NCI-H1436 treated with DMSO at 0.1 percent for 48 hours (cell line): ENCODE measurements around the gene CDX2.
"Not testable (repeated sequence)": the region's sequence is repeated elsewhere in the genome, so short reads cannot be mapped to it uniquely, and the experiment has no call there.

ENCODE experiments used
- DNase-seq: peaks from one replicate; lab custom pipeline; 2025; lab: John Stamatoyannopoulos, UW

CDX2 gene

GRCh38 chr13:27969082-27969865 is at the start of gene CDX2:
Gene CDX2, minus strand, starts transcription at chr13:27969315. Its CDS starts 309 bp downstream, at chr13:27969006.
- no peak for DNase-seq

DNA sequence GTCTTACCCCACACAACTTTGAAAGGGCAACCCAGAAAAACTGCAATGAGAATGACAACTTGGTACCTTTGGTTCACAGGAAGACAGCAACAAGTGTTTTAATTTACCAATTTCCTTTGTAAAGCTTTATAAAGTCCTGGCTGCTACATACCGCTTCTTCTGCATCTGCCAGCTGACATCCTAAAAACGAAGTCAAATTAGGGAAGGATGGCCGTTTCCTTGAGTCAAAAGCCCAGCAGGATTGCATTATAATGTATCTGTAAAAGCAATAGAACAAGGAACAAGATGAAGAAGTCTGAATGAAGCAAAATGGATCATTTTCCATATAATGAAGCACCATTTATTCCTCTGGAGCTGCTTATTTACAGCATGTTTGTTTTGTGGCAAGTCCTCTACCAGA is 45.2 kb upstream of the CDX2 start:
- DNase-seq: no peak

DNA sequence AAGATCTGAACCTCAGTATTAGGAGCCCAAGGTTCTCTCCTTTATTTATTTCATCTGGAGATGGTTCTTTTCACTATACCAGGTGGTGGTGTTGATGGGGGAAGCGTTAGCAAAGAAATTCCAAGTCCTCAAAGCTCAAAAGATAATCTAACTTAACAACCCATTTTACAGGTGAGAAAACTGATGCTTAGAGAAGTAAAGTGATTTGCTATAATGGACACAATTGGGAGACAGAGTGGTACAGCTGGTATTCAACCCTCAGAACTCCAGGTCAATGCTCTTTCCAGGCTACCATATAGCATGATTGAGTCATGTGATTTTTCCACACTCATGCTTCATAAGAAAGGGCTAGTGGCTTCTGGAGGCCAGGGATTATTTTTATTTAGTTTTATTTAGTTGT is 44.4 kb upstream of the CDX2 start:
- no peak for DNase-seq

- DNase-seq: no peak
These were observed 43.8 kb upstream of the CDX2 start for GRCh38 chr13:28012896-28013295.

- no peak for DNase-seq
These were observed 43.3 kb upstream of the CDX2 start for GRCh38 chr13:28012383-28012782.

DNA sequence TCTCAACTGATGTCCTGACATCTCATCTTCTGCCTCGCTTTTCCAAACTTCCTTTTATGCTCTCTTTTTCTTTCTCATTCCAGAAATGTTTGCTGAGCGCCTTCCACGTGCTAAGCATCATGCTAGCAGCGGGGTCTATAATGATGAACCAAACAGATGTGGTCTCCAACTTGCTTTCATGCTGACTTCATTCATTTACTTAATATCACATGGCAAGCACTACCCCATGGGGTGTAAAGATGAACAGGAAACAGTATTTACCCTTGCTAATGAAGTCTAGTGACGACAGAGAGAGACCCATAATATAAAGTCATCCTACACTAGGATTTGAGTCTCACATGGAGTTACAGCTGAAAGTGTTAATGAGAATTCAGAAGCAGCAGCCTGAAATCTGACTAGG is 40.9 kb upstream of the CDX2 start:
- no peak for DNase-seq

- not testable (repeated sequence) for DNase-seq
These were observed 35.9 kb upstream of the CDX2 start for GRCh38 chr13:28005016-28005415.

DNA sequence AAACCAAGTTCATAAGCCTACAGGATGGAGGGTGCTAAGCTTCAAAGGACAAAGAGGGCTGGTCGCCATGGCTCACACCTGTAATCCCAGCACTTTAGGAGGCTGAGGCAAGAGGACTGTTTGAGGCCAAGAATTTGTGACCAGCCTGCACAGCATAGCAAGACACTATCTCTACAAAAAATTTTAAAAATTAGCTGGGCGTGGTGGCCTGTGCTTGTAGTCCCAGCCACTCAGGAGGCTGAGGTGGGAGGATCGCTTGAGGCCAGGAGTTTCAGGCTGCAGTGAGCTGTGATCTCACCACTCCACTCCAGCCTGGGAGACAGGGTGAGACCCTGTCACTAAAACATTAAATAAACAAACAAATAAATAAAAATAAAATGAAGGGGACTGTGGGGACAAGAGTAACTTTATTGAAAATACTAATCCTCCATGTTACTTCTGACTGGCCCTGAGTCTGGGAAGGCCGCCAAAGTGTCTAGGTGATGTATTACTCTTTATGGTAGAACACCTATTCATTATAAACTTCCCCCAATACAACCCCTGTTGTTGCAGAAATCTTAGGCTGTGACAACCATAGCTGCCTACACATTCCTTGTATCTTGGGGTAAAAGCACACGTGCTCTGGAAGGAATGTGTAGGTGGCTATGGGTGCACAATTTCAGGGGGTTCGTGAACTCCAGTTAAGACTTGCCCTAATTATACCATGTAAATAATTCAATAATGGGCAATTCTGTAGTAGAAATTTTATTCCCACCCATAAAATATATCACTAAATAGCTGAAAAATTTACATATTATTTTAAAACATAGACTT is 34.0 kb upstream of the CDX2 start:
- DNase-seq: no peak

DNA sequence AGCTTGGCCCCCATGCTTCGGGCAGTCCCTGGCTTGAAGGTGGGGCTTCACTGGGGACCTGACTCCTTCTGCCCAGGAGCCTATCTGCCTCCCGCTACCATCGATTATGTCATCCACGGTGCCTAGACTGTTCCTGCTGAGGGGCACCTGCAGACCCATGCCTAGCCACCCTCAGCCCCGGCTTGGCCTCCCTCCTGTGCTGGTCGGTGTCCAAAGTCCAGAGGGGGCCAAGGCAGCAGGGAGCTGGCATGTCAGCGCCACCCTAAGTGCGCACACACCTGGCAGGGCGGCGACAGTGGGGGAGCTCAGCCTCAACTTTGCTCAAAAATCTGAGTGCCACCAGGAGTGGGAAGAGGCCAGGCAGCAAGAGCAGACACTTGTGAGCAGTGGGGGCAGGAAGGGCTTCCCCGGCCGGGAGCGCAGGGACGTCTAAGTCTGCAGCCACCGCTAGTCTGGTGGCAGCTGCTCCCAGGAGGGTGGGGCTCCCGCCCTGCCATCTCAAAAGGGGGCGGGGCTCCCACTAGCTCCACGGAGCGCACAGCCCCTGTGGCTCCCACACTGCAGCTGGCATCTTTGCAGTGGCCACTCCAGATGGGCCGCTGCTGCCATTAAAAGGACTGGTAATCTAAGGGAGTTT is 32.8 kb upstream of the CDX2 start:
- no peak for DNase-seq

GRCh38 chr13:28001049-28001448 is 31.9 kb upstream of the CDX2 start:
- DNase-seq: no peak

- DNase-seq: no peak
These were observed 31.5 kb upstream of the CDX2 start for GRCh38 chr13:28000567-28000966.

- no peak for DNase-seq
These were observed 28.9 kb upstream of the CDX2 start for GRCh38 chr13:27997904-27998522.

GRCh38 chr13:27991881-27992280 is 22.8 kb upstream of the CDX2 start:
- no peak for DNase-seq

- no peak for DNase-seq
These were observed 19.4 kb upstream of the CDX2 start, which contains the start of gene URAD for GRCh38 chr13:27988520-27988919. Gene URAD, minus strand, starts transcription at chr13:27988693. Its CDS starts 56 bp downstream, at chr13:27988637.

GRCh38 chr13:27985600-27985999 is 16.5 kb upstream of the CDX2 start:
- no peak for DNase-seq

DNA sequence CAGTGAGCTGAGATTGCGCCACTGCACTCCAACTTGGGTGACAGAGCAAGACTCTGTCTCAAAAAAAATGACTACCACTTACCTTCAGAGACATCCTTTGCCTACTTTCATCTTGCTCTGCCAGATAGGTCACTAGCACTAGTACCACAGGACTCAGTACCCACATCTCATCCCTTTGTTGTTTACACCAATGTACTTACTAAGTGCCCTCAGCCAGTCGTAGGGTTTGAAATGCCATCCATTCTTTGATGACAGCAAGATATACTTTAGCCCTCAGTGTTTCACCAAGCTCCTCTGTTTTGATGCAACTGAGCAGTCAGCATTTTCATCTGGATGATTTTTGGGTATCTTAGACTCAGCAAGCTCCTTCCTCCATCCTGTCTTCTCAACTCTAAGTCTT is 13.2 kb upstream of the CDX2 start:
- DNase-seq: no peak

- no peak for DNase-seq
These were observed 12.0 kb upstream of the CDX2 start for GRCh38 chr13:27981006-27981708.

DNA sequence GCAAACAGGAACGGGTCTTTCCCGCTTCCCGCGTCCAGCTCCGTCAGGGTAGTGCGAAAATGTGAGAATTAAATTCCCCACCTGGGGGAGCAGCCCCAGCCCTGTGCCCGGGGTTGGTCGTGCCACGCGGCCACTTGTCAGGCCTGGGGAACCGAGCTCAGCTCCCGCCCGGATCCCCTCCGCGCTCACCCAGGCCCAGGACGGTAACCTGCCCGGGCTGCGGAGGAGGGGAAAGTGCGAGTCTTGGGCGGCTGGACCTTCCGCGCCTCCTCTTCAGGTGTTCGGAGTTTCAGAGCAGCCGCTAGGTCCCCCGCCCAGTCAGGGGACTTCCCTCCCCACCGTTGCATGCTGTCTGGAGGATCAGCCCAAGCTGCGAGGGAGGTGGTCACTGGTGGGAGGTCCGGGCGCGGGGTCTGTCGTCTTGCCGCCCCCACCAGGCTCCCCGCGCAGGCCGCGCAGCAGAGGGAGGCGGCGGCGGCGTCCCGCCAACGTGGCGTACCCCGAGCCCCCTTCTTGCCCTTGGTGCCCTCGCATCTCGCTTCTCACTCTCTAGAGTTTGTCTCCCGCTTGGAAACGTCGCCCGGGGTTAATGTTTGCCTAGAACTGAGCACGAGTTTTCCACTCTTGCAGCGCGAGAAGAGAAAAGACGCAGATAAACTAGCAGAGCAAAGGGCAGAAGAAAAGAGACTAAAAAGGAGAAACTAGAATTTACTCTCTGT is 11.3 kb upstream of the CDX2 start:
- no peak for DNase-seq

GRCh38 chr13:27979765-27980279 is 10.7 kb upstream of the CDX2 start:
- DNase-seq: no peak

DNA sequence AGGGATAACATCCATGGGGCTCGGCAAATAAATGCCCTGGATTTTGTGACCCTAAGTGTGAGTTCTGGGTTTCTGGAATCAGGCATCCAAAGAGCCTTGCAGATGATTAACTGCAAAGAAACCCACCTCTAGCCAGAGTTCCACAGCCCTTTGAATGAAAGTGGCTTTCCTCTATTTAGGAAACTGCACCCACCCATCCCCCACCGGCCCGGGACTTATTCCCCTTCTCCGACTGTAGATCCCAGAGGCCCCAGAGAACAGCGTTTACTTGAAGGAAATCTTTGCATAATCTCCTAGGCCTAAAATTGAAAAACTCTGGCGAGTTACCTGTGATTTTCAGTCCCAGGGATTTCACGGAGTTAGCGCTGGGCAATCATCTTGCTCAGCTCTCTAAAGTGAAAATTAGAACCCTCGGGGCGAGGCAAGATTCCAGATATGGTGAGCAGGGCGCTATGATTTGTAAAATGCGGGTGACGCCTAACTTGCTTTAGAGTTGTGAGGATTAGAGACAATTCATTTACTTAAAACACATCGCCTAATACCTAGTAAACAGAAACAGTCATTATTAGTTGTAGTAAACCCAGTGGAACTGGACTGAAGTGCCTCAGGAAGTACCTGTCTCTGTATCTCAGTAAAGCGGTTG is 10.0 kb upstream of the CDX2 start:
- no peak for DNase-seq
